Activated CD8-positive, alpha-beta T cell treated with anti-CD3 and anti-CD28 coated beads for 36 hours (primary cell): Measurements from ENCODE around the gene ZFYVE19. TPM values are rescaled to one million over a fixed set of nuclear protein-coding genes. Genes with fewer than 3 reads are reported as not detected.
A peak's percentile ranks its signal among the peaks of the same experiment; 100 is the strongest.

Experiments used
- ATAC-seq: fragments of 200-7000 bp; cut with Tn5 transposase; one replicate; pipeline ENCODE4 v1.10.0; 2021; ENCODE audit warnings: mild to moderate bottlenecking, moderate library complexity
- CTCF ChIA-PET: fragments of 350-600 bp; sonication (Branson Sonifier 250); formaldehyde crosslinking; loops from one replicate; lab custom pipeline; 2021; ENCODE audit warnings: antibody characterized with exemption; lab: Charles Lee
- POLR2A ChIA-PET: fragments of 350-600 bp; sonication (Branson Sonifier 250); formaldehyde crosslinking; loops from one replicate; lab custom pipeline; 2021; ENCODE audit warnings: antibody characterized with exemption; lab: Charles Lee
- DNase-seq: peaks from one replicate; pipeline ENCODE4 v3.0.0-alpha.2; 2020
- H3K27ac Mint-ChIP-seq: one replicate; pipeline ENCODE4 v1.8.0; 2021; ENCODE audit warnings: mild to moderate bottlenecking, mixed read lengths
- H3K27me3 Mint-ChIP-seq: one replicate; pipeline ENCODE4 v1.8.0; 2021; ENCODE audit warnings: mixed read lengths
- H3K36me3 Mint-ChIP-seq: one replicate; pipeline ENCODE4 v1.8.0; 2021; ENCODE audit warnings: low read depth, mixed read lengths
- H3K4me1 Mint-ChIP-seq: one replicate; pipeline ENCODE4 v1.8.0; 2021; ENCODE audit warnings: low read depth, mixed read lengths
- H3K4me3 Mint-ChIP-seq: one replicate; pipeline ENCODE4 v1.8.0; 2021; ENCODE audit warnings: mild to moderate bottlenecking, moderate library complexity, mixed read lengths
- H3K9me3 Mint-ChIP-seq: one replicate; pipeline ENCODE4 v1.8.0; 2021; ENCODE audit warnings: mixed read lengths
- CTCF ChIP-seq: fragments of 200-600 bp; IDR thresholded peaks from one replicate; pipeline ENCODE4 v1.8.0; 2022; ENCODE audit warnings: antibody characterized with exemption, mild to moderate bottlenecking
- intact Hi-C: fragments of 100-400 bp; cut with micrococcal nuclease; formaldehyde crosslinking; loops from one replicate; pipeline ENCODE4 v1.10.0; 2022
- total RNA-seq, 2 experiments: library from RNA; stranded (reverse); gene quantifications; one replicate each; pipeline ENCODE4 v1.2.3, GENCODE V29; 2021

ZFYVE19 gene
- total RNA-seq, 2 experiments from 2014 or later: 20.1 to 22.7 TPM

DNA sequence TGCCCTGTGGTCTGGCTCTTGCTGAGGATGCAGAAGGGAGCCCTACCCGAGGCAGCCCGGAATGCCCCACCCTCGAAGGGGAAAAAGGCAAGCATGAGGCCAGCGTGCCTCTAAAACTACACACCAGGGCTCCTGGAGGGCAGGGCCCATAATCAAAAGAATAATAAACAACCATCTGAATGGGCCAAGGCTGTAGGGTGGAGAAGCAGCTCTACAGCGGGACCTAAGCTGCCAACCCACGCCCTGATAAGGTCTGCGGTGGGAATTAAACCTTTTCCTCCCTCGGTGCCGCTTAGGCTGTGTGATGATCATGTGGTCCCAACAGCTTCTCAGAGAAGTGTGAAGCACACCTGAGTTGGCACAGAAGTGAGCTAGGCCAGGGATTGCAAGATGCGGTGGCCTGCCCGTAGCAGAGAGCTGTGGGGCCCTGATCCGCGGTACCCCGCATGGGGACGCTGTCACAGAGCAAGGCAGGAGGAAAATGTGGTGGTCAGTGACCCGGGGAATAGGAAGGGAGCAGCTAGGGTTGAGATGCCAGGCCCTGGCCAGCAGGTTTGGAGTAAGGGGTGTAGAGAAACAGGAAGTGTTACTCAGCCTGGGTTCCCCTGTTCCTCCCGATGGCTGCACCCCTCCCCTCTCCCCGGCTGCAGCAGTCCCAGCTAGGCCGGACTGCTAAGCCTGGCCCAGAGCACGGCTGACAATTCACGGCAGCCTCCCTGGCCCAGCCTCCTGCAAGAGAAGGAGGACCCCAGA is 38.2 kb upstream of the ZFYVE19 start:
- ChIA-PET POLR2A (interaction anchor here (1.5 to 6.8 kb wide), 5 partner anchors 11 to 105 kb away, joined by 3 to 37 read pairs (median 6); partner anchors contain the start of genes DNAJC17, RHOV and ZFYVE19), CTCF (interaction anchor here (1.5 to 2.6 kb wide), 2 partner anchors 14 to 25 kb away, joined by 6 to 20 read pairs; no protein-coding TSS in a partner anchor)
- H3K4me3 Mint-ChIP-seq: peak overlapping the region; percentile 59
- intact Hi-C loops: loop anchor here (5.0 kb wide), 1 partner anchor 39 kb away; the partner anchor contains the start of genes DNAJC17 and ZFYVE19
- H3K9me3 Mint-ChIP-seq: no peaks in the 10 kb centered on the region
- peaks cover 52% of the 10 kb centered on the region for H3K4me1 Mint-ChIP-seq
- no peak for DNase-seq
- no peaks in the 10 kb centered on the region for H3K27me3 Mint-ChIP-seq
- no peak for TF ChIP-seq CTCF
- no peak for ATAC-seq
- H3K36me3 Mint-ChIP-seq: peaks cover 9% of the 10 kb centered on the region
- H3K27ac Mint-ChIP-seq: peak overlapping the region; percentile 92

DNA sequence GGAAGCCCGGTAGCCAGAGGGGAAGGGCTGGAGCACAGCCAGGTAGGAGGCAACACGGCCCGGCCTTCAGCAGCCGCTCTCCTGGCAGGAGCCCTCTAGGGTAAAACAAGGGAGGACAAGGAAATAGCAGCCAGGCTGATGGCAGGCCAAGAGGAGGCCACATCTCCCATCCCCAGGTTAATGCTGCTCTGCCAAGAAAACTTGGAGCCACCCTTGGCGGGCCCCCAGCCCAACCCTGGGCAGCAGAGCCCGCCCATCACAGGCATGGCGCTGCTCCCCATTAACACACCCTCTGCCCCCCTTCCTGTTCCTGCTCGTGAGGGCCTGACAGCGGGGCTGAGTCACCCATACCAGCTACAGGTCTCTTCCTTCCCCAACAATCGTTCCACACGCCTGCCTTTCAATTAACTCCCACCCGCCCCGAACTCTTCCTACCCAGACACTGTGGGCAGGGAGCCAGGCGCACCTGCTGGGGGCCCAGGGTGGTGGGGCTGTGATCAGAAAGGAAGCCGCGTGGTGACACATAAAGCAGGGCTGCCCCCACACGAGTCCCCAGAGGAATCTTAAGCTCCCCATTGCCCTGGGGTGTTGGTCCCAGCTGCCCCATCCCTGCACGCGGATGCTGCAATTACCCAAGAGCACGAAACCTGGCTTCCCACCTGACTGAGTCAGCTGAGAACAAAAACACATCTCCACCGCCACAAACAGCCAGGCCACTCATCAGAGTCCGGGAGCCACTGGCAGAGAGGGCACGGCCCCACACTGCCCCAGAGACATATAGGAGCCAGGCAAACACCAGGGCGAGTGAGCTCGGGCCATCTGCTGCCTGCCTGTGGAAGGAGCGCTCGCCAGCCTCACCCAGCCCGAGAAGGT is 37.4 kb upstream of the ZFYVE19 start, which contains the start of gene C15orf62:
TSS of gene C15orf62 (plus strand) at position 707 of the 873 bp plus-strand sequence. CDS start 516 bp downstream, outside the sequence.
- H3K27ac Mint-ChIP-seq: peak within 1 kb of the TSS; percentile 92

GRCh38 chr15:40770147-40770721 is 36.7 kb upstream of the ZFYVE19 start:
- ATAC-seq: no peak

More for the DNA sequence above, 37.4 kb upstream of the ZFYVE19 start, which contains the start of gene C15orf62:
- POLR2A ChIA-PET: interaction anchor here (0.6 to 6.8 kb wide), 9 partner anchors 12 to 178 kb away, joined by 3 to 37 read pairs (median 4); partner anchors contain the start of genes DNAJC17, RAD51, RHOV and ZFYVE19
- intact Hi-C loops: loop anchor here (5.0 kb wide), 1 partner anchor 38 kb away; the partner anchor contains the start of genes DNAJC17 and ZFYVE19
- peaks cover 9% of the 10 kb centered on the region for H3K36me3 Mint-ChIP-seq
- DNase-seq (peak; percentile 88), ATAC-seq (peak; percentile 72)
- no peak for TF ChIP-seq CTCF
- CTCF ChIA-PET: interaction anchor here (0.8 to 2.6 kb wide), 8 partner anchors 13 to 250 kb away, joined by 3 to 20 read pairs (median 4); partner anchors contain the start of genes SPINT1 and VPS18
- no peaks in the 10 kb centered on the region for H3K9me3 Mint-ChIP-seq
- H3K4me3 Mint-ChIP-seq: peak within 1 kb of the TSS; percentile 59
- no peaks in the 10 kb centered on the region for H3K27me3 Mint-ChIP-seq
- H3K4me1 Mint-ChIP-seq: peaks cover 49% of the 10 kb centered on the region

More at GRCh38 chr15:40770147-40770721, 36.7 kb upstream of the ZFYVE19 start:
- DNase-seq: peak; percentile 26
- H3K4me1 Mint-ChIP-seq: peaks cover 43% of the 10 kb centered on the region
- ChIA-PET CTCF (interaction anchor here (0.8 to 2.6 kb wide), 7 partner anchors 12 to 250 kb away, joined by 3 to 20 read pairs (median 4); partner anchors contain the start of genes SPINT1 and VPS18), POLR2A (interaction anchor here (0.6 to 6.8 kb wide), 7 partner anchors 13 to 179 kb away, joined by 3 to 37 read pairs (median 5); partner anchors contain the start of gene RAD51)
- H3K36me3 Mint-ChIP-seq: peaks cover 8% of the 10 kb centered on the region
- intact Hi-C loops: no loop called here
- no peaks in the 10 kb centered on the region for H3K27me3 Mint-ChIP-seq
- H3K4me3 Mint-ChIP-seq: peak overlapping the region; percentile 59
- H3K9me3 Mint-ChIP-seq: no peaks in the 10 kb centered on the region
- H3K27ac Mint-ChIP-seq: peak overlapping the region; percentile 92
- no peak for TF ChIP-seq CTCF
